ENCODE measurements around the gene ERICH6B.

ERICH6B gene

GRCh38 chr13:45501175-45501526 is 114.4 kb downstream of the ERICH6B start:
- no peak overlapping the region for H3K9ac ChIP-seq (ENCODE audit: low read length in 2 of 2)
- H3K9me3 ChIP-seq (ENCODE audit: control insufficient read depth in 2 of 2, low read length in 2 of 2), result no peaks in the 10 kb centered on the region
- no peaks in the 10 kb centered on the region for H3K27me3 ChIP-seq (ENCODE audit: control insufficient read depth in 1 of 2, insufficient read depth in 2 of 2, low read length in 2 of 2)
- no peaks in the 10 kb centered on the region for H3K4me1 ChIP-seq (ENCODE audit: control insufficient read depth, insufficient read depth, low read length)
- H3K27ac ChIP-seq (ENCODE audit: low read length), result no peak overlapping the region
- peaks cover 31 to 45% of the 10 kb centered on the region in 2 donors for H3K36me3 ChIP-seq (ENCODE audit: control insufficient read depth in 2 of 2, insufficient read depth in 2 of 2, low read length in 2 of 2)
- H3K4me3 ChIP-seq (ENCODE audit: low read length in 2 of 2), result no peak overlapping the region

GRCh38 chr13:45500492-45501174 is 114.9 kb downstream of the ERICH6B start:
- Histone ChIP-seq H3K36me3 (ENCODE audit: control insufficient read depth in 2 of 2, insufficient read depth in 2 of 2, low read length in 2 of 2) (peaks cover 29 to 40% of the 10 kb centered on the region in 2 donors), H3K4me1 (ENCODE audit: control insufficient read depth, insufficient read depth, low read length) (no peaks in the 10 kb centered on the region), H3K9ac (ENCODE audit: low read length in 2 of 2) (no peak overlapping the region), H3K27me3 (ENCODE audit: control insufficient read depth in 1 of 2, insufficient read depth in 2 of 2, low read length in 2 of 2) (no peaks in the 10 kb centered on the region), H3K27ac (ENCODE audit: low read length) (no peak overlapping the region), H3K4me3 (ENCODE audit: low read length in 2 of 2) (no peak overlapping the region), H3K9me3 (ENCODE audit: control insufficient read depth in 2 of 2, low read length in 2 of 2) (no peaks in the 10 kb centered on the region)

GRCh38 chr13:45496942-45497341 is 118.6 kb downstream of the ERICH6B start:
- Histone ChIP-seq H3K27ac (ENCODE audit: low read length) (no peak overlapping the region), H3K27me3 (ENCODE audit: control insufficient read depth in 1 of 2, insufficient read depth in 2 of 2, low read length in 2 of 2) (no peaks in the 10 kb centered on the region), H3K4me3 (ENCODE audit: low read length in 2 of 2) (no peak overlapping the region), H3K9me3 (ENCODE audit: control insufficient read depth in 2 of 2, low read length in 2 of 2) (no peaks in the 10 kb centered on the region), H3K4me1 (ENCODE audit: control insufficient read depth, insufficient read depth, low read length) (no peaks in the 10 kb centered on the region), H3K9ac (ENCODE audit: low read length in 2 of 2) (no peak overlapping the region), H3K36me3 (ENCODE audit: control insufficient read depth in 2 of 2, insufficient read depth in 2 of 2, low read length in 2 of 2) (peaks cover 17 to 22% of the 10 kb centered on the region in 2 donors)

- Histone ChIP-seq H3K36me3 (ENCODE audit: control insufficient read depth in 2 of 2, insufficient read depth in 2 of 2, low read length in 2 of 2) (peaks cover 20 to 21% of the 10 kb centered on the region in 2 donors), H3K9ac (ENCODE audit: low read length in 2 of 2) (no peak overlapping the region), H3K4me3 (ENCODE audit: low read length in 2 of 2) (no peak overlapping the region), H3K9me3 (ENCODE audit: control insufficient read depth in 2 of 2, low read length in 2 of 2) (no peaks in the 10 kb centered on the region), H3K4me1 (ENCODE audit: control insufficient read depth, insufficient read depth, low read length) (no peaks in the 10 kb centered on the region), H3K27me3 (ENCODE audit: control insufficient read depth in 1 of 2, insufficient read depth in 2 of 2, low read length in 2 of 2) (no peaks in the 10 kb centered on the region), H3K27ac (ENCODE audit: low read length) (no peak overlapping the region)
Measured at GRCh38 chr13:45492538-45492937, 123.0 kb downstream of the ERICH6B start.
